COLO668 (cell line): ENCODE results near the gene CCDC88C.
"Not testable (repeated sequence)": the region's sequence is repeated elsewhere in the genome, so short reads cannot be mapped to it uniquely, and the experiment has no call there.

Experiments
- DNase-seq: peaks from one replicate; lab custom pipeline; 2025; ENCODE audit not compliant: unreplicated experiment; lab: John Stamatoyannopoulos, UW

Gene CCDC88C

DNA sequence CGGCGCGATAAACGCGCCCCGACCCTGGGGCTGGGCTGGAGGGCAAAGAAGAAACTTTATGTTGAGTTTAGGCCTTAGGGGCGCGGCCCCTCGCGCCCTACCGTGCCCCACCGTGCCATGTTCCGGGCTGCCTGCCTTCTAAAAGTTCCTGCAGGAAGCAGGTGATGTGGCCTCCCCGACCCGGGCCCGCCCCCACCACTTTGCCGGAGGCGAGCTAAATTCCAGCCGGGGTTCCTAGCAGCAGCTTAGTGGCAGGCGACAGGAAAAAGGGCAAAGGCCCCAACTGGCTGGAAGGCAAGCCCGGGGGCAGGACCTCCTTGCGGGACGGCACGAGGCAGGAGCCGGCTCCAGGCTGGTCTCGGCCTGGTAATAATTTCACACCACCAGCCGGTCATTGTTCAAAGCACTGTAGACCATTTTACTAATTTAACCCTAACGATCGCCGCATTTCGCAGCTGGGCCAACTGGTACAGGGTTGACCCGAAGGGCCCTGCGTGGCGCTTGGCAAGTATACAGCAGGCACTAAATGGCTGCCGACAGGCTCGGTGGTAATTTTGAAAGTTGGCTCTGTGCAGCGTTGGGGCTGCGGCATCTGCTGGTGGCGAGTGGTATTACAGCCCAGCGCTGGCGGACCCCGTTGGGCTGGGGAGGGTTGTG is 895 bp upstream of the CCDC88C start:
- DNase-seq = peak; percentile 82

DNA sequence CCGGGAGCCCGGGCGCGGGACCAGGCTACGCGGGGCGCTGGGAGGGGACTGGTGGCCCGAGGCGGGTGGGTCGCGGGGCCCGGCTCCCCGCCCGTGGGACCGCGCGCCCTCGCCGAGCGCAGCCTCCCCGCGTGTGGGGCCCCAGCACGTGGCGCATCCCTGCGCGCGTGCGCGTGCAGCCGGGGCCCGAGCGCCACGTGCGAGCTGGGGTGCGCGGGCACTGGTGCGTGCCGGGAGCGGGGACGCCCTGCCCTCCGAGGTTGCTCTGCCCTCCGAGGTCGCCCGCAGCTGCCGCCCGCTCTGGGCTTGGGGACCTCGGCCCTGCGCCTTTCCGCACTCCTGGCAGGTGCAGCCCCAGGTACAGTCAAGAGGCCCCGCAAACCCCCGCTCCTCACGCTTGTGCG is 365 bp upstream of the CCDC88C start:
- DNase-seq = peak; percentile 92

DNA sequence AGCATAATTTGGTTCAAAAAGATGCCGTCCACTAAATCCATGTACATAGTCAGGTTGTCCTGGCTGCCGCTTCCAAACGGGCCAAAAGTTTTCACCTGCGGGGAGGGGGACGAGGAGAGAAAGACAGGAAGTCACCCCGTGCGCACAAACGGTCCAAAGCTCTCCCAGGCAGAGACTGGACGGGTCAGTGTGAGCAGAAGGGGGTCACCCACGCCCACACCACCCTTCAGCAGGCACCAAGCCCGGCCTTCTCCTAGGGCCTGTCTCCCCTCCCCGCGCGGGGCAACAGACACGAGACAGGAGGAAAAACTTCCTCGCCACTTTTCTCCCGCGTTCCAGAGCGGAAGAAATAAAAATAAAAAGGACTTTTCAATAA is 888 bp downstream of the CCDC88C start:
- peak; percentile 43 for DNase-seq

DNA sequence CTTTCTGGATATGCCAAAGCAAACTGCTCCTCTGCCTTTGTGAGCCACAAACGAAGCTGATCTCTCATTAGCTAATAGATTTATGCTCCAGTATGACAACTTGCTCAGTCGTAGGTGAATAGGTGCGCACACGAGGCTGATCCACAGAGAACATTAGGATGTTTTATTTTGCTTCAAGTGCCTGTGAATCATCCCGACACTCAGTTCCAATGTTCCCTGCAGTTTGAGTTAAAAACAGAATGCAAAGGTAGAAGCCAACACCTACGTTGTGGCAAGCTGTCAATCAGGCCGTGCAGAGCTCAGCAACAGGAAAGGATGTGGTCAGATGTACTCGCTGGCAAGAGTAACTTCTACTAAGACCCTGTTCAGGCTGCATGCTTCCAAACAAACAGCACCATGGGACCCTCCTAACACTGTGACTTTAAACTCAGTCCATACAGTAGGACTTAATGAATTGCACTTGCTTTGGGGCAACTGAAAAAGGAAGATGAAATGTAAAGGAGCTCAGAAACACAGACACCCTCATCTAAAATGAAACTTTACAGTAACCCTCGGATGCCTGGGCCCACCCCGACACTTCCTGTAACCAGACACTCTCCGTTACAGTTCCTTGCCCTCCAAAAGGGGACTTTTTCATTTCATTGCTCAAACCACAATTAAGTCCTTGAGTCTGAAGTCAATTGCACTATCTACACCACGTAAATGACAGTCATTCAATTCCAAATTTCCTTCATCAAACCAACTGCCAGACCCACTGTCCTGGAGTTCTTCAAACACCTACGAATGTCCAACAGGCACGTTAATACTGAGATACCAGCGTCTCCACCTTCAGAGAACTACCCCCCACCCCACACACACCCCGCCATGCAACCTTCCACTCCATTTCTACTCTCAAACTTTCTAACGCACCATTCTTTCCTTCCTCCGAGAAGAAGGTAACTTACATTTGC is 1.6 kb downstream of the CCDC88C start:
- peak; percentile 57 for DNase-seq

DNA sequence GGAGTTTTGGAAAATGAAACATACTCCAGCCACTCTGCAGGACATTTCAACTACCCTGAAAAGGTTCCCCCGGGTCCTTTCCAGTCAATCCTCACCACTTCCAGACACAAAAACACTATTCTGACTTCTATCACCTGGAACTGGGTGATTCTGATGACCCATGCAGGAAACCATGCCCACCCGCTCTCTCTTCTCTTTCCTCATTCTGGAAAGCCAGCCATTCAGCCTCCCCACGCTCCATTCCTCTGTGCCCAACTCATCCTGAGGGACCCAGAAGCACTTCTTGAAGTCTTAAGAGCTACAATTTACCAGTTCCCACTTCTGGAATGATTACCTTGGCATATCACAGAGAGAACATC is 3.2 kb downstream of the CCDC88C start:
- no peak for DNase-seq

DNA sequence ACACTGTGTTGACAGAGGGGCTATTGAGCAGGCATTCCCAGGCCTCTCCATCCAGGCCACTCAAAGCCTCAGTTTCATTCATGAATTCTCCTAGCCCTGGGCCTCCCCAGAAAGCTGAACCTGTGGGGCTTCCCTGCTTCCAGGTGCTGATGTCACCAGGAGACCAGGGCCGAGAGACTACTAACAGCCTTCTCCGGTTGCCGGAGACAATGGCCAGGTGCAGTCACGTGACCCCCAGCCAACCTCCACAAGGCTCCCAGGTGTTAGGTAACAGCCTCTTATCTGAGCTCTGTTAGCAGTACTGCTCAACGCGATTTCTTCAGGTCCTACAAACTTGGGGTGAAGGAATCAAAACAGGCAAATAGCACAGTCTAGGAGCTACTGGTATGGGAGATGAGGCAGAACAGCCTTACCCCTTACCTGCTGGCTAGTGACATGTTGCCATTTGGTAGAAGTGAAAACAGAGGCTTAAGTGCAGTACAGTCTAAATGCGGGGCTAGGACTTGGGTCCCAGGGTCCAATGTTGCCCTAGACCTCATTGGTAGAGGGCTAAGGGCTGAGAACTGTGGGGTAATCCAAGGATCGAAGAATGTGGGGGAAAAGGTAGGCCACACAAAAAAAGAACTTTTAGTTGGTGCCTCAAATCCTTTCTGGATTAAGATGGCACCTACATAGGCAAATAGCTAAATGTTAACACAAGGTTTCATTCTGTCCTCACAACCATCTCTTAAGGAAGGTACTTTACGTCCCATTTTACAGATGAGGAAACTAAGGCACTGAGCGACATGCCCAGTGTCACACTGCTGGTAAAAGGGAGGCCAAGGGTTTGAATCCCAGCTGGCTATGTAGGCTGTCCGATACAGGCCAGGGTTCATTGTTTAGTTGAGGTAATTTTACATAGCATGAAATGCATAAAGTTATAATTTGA is 3.8 kb downstream of the CCDC88C start:
- DNase-seq = peak; percentile 95

DNA sequence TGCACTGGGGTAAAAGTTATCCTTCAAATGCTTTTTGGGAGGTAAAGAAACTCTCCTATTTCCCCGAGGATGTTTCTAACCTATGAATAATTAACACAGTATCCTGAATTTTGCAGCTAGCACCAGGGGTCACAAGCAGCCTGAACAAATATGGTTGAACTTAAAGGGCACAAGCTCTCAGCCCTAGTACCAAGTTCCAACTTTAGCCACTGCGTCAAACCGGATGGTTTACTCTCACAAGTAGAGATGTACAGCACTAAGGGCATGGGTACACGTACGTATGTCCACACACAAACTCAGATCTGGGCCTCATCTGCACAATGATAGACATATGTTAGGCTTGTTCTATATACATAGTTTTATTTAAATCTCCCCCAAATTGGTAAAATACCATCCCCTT is 4.7 kb downstream of the CCDC88C start:
- DNase-seq = no peak

DNA sequence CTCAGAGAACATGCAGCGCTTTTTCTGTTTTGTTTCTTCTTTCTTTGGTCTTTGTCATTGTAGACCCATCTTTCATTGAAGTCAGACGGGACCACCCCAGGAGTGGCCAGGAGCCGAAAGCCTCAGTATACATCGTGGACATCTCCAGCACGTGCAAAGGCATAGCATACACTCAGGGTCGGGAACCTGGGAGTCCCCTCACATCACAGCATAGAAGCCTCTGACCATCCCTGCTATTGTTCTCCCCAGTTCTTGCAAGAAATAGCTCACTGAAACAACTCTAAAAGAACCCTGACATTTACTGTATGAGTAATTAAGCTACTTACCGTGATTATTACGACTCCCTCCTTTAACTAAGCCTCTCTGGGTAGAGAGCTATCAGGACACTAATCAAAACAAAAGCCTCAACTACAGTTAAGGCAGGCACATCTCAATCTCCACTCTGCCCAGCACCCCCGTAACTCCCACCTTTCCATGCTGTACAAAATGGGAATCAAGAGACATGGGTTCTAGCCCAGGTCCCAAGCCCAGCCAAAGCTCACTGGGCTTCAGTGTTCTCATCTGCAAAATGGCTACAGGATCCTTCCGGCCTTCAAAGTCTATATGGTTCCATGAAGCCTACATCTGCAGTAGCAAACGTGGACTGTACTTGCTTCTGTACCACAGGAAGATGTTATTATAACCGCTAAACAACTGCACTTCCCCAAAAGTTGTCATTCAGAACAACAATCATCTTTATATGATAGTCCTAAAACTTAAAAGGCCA is 6.7 kb downstream of the CCDC88C start:
- no peak for DNase-seq

DNA sequence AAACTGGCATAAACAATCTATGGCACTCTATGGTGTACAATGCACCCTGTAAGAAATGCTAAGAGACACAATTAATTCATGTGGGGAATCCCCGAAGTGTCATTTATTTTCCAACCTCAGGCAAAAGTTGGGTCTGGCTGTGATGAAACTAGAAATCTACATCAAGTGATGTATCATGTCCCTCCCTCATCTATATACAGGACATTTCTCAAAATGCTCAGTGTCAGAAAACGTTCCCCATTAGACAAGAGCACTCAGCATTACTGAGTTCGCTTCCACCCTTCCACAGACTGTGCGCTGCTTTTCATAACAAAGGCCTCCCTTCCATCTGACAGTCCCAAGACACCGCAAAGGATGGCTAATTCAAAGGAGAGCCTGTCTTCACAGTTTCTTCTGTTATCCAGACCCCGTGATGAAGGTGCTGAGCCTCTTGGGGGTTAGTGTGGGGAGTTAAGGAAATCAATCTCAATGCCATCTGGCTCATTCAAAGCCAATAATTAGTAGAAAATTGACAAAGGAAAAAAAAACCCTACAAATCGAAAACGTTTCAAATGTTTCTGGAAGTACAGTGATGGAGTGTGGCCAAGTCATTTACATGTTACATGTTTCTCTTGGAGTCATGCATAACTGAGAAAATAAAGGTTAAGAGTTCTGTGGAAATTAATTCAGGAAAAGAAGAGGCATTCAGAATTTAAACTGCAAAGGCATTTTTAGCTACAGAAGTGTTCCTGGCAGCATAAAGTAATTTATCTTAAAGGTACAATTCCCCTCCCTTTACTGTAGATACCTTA is 7.5 kb downstream of the CCDC88C start:
- no peak for DNase-seq

DNA sequence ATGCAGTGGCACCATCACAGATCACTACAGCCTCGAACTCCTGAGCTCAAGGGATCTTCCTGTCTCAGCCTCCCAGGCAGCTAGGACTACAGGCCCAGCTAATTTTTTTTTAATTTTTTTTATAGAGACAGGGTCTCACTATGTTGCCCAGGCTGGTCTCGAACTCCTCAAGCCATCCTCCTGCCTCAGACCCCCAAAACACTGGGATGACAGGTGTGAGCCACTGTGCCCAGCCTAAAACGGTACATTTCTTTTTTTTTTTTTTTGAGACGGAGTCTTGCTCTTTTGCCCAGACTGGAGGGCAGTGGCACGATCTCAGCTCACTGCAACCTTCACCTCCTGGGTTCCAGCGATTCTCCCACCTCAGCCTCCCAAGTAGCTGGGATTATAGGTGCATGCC is 8.4 kb downstream of the CCDC88C start:
- DNase-seq = not testable (repeated sequence)

DNA sequence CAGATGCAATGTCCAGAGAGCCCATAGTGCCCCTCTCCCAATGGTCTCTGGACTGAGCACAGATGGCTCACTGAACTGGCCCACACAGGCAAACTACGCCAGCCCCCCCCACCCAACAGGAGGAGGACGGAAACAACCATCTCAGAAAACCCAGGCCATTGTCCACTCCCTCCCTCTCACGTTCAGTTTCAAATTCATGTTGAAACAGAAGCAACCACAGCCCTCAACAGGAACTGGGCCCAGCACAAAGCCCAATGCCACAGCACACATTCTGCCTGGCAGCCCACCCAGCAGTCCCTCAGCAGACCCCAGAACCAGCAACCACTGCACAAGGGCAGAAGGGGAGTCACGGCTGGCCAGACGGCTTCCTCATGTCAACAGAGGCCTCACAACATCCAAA is 10.6 kb downstream of the CCDC88C start:
- no peak for DNase-seq

DNA sequence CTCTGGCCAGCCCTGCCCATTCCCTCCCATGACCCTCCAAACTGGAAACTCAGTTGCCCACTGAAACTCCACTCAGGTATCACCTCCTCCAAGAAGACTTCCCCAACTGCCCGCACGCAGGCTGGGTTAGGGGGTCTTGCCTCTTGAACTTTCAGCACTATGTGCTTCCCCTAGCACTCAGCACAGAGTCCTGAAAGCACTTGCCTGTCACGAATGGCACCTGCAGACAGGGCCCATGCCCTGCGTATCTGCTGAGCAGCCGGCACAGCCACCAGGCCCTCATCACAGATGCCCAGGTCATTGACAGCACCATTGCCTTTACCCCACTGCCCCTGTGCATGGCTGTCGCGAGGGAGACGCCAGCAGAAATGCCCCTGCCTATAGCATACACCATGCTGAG is 11.2 kb downstream of the CCDC88C start:
- DNase-seq = no peak

DNA sequence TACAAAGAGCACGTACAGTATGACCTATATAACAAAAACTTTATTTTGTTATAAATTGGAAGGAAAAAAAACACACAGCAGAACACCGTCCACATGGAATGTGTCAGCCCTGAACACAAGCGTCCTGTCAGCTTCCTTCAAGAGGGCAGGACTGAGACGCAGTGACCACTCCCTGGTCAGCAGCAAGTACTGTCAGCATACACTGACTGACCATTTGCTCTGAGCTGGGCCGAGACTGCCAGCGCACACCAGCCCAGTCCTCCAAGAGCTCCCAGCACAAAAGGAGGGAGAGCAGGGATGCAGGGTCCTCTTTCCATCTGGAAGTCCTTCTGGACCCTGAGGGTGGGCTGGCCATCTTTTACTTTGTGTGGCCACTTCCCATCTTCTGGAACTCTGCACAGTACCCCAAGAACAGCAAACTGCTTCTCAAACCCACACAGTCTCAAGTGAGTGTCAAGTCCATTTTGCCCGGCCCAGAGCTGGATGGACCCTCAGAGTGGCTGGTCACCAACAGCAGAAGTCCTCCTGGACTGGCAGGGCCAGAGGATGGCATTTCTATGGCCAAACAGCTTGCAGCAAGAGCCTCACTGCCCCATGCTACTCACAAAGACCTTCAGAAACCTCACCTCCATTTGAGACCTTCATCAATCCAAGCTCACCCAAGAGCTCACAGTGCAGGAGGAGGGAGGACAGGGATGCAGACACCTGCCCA is 11.7 kb downstream of the CCDC88C start:
- no peak for DNase-seq

DNA sequence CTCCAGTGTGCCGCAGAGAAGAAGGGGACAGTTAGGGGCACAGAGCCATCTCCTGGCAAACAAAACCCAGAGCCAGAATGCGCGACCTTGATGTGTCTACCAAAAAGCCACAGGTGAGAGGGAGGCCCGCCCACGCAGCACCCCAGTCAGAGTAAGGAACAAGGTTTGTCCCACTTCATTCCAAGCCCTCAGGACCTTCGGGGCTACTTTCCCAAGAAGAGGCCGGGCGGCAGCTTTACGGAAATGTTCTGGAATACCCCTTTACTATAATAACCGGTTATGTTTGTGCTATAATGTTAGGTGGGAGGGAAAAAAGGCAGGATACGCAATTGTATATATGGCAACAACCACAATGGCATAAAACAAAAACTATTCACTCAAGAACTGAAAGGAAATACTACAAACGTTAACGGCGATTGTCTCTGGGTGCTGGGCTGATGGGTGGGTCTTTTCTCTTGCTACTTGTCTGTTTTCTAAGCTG is 12.3 kb downstream of the CCDC88C start:
- DNase-seq = no peak

DNA sequence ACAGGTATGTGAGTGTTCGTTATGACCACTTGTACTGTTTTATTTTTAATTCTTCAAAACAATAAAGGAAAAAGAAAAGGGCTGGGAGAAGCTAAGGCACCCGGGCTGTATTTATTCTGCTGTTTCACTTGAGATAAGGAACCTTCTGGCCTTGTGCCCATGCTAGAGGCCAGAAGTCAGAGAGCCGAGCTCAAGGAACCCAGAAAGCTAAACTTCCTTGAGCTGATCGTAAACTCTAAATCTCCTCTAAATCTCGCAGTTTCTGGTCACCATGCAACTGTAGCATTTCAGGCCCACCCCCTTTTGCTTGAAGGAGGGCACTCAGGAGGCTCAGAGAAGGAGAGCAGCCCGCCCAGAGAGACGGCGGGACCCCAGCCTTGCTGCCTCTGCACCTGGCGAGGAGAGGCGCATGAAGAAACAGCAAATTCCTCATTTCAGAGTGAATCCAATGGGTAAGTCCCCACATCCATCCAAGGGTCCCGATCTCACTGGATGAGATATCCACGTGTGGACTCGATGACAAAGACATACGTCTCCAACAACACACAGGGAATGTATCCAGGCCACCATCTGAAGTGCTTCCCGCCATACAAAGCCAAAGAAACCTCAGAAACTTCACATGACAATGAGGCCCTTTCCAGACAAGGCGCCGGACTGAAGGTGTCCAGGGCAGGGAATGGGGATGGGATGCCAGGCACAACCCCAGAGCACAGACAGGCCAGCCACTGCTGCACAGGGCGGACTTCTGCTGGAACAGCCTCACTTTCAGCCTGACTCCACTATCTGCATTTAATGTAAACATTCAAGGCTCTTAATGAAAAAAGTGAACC is 14.6 kb downstream of the CCDC88C start:
- DNase-seq = no peak

DNA sequence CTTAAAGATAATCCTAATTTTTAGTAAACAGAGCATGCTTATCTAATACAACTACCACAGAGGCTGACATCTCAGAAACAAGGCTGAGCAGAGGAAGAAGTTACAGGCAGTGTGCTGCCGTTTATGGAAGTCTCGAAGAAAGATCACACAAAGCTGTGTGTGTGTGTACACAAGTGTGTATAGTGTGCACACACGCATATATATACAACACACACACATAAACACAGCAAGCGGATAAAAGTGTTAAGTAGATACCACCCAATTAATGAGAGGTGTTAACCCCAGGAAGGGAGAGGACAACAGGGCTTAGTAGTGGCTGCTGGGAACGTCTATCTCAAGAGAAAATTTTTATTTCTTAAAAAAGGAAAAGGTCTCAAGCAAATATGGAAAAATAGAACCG is 15.3 kb downstream of the CCDC88C start:
- no peak for DNase-seq

DNA sequence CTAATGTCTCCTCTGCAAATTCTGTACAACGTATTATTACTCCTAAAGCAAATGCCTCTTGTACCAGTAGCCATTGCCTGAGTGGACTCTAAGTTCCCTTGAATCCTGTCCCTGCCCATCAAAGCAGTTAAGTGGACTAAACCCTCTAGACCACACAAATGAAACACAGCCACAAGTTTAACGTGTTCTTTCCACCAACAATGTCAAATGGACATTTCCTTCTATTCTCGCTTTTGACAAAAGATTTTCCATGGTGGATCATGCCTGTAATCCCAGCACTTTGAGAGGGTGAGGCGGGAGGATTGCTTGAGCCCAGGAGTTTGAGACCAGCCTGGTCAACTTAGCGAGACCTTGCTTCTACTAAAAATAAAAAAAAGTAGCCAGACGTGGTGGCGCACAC is 15.9 kb downstream of the CCDC88C start:
- no peak for DNase-seq

DNA sequence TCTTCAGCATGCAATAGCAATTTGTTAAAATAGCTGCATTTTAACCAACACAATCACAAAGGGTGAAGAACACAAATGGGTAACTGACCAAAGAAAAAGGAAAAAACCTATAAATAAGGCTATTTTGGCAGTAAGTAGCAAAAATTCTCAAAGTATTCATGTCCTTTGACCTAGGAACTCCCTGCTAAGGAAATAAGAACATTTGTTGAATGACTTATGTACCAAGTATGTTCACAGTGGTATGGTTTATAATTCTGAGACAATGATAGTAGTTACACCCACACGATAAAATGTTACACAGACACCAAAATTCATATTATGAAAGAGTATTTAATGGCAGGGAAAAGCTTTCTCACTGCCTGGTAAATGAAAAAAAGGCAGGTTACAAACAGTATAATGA is 16.9 kb downstream of the CCDC88C start:
- DNase-seq = no peak
